ENCODE data around the gene PTGDR2. TPM values are rescaled to one million over a fixed set of nuclear protein-coding genes. Genes with fewer than 3 reads are reported as not detected.

Gene PTGDR2
- polyA plus RNA-seq, 3 donors: 0.08 to 0.25 (median 0.24) TPM

DNA sequence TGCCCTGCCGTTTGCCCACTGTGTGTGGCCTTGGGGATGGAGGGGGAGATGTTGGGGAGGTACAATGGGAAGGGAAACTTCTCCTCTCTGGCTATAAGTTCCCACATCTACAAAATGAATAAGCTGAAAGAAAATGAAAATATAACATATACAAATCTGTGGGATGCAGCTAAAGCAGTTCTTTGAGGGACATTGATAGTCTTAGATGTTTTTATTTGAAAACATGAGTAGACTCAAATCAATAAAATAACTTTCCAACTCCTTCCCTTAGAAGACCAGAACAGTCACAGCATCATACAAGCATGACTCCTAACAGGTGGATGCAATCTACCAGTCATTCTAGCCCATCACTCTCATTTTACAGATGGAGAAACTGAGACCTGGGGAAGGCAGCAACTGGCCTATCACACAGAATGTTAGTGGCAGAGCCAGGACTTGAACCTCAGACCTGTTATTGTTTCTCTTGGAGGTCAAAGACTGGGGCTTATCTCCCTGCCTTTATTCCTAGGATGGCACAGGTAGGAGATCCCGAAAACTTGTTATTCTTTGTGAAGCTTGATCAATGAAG, 39.1 kb downstream of the PTGDR2 start:
- no peak for DNase-seq (ENCODE audit: low read depth in 3 of 3, low spot score in 2 of 3)

DNA sequence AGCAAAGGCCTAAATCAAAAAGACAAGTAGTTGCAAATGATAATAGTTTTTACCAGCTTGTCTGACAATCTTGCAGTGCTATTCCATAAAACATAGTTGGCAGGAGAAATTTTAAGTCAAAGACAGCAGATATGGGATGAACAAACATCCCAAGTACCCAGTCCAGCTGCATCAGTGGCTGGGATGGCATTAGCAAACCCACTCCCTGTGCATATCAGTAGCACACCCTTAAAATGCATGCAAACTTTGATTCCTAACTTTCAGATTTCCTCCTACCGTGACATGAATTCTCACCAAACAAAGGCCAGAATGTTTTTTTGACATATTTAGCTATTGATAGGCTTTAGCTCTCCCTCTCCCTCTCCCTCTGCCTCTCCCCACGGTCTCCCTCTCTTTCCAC, 41.6 kb downstream of the PTGDR2 start:
- no peak for DNase-seq (ENCODE audit: low read depth in 3 of 3, low spot score in 2 of 3)

DNA sequence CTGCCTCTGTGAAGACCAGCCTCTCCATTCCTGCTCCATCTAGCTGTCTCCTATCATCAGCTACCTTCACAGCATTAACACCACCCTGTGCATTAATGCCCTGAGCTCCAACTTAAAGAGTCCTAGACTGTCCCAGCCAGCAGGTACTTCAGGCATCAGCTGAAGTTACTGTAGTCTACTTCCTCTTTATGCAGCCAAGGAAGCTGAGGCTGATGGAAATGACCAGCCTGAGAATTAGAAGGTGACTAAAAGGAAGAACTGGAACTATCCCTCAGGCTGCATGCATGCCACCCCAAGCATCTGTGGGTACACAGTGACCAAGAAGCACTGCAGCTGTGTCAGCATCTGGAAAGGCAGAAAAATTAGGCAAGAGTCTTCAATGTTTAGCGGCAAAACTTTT, 42.4 kb downstream of the PTGDR2 start:
- no peak for DNase-seq (ENCODE audit: low read depth in 3 of 3, low spot score in 2 of 3)

DNA sequence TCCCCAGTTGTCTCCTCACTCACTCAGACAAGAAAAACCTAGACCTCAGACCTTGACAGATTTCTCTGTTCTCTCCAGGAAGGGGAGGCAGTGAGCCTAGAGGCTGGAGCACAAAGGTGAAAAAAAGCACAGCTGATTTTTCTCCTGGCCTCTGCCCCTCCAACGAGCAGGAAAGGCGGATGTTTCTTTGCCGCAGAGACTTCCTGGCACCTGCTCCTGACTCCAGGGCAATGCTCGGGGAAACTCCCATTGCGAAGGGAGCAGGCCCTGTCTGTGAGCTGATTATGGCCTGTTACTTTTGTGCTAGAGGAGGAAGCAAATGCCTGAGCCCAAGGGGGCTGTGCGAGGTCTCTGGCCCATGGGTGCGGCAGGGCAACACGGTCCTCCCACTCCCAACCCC, 45.2 kb downstream of the PTGDR2 start:
- no peak for DNase-seq (ENCODE audit: low read depth in 3 of 3, low spot score in 2 of 3)

DNA sequence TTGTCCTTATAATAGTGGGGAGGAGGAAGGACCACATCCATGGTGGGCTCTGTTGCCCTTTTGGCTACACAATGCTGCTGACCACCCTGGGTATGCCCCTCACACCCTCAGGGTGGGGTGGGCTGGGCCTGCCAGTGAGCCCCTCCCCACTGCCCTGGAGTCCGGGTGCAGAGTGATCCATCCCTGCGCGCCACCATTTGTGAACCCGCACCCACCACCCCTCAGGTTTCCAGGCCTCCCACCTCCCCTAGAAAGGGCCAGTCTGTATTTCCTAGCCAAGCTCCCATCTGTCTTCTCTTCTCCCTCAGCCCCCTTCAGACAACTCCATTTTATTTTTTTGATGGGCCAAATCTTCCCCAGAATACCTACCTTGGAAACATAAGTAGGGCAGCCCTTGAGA, 45.6 kb downstream of the PTGDR2 start:
- DNase-seq (ENCODE audit: low read depth in 3 of 3, low spot score in 2 of 3): no peak

DNA sequence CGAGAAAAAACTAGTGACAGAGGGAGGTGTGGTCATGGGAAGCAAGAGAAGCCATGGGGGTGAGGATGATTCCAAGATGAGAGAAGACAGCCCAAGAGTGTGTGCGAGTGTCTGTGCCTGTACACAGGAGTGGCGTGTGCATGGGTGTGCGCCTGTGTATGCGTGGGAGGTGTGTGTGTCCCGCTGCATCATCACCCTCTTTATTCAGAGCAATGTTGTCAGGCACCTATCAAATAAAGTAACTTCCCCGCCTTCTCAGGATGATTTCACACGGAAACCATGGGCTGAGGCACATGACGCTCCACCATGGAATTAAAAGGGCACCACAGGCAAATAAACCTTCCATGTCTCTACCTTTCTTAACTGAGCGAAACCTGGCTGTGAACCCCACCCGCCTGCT, 46.1 kb downstream of the PTGDR2 start:
- no peak for DNase-seq (ENCODE audit: low read depth in 3 of 3, low spot score in 2 of 3)

DNA sequence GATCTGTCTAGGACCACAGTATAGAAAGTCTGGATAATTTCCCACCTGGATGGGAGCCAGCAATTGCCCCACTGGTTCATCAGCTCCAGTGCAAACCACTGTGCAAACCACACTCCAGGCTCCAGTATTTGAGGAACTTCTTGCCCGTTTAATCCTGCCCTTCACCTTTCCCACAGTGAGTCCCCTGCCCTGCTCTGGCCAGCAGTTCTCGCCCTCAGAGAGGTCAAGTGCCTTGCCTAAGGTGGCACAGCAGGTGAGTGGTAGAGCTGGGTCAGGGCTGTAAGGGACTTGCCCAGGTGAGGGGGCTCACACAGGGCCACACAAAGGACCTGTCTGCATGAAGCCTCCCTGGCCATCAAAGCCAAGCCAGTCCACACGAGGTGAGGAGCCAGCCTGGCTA, 46.5 kb downstream of the PTGDR2 start:
- DNase-seq (ENCODE audit: low read depth in 3 of 3, low spot score in 2 of 3): no peak

DNA sequence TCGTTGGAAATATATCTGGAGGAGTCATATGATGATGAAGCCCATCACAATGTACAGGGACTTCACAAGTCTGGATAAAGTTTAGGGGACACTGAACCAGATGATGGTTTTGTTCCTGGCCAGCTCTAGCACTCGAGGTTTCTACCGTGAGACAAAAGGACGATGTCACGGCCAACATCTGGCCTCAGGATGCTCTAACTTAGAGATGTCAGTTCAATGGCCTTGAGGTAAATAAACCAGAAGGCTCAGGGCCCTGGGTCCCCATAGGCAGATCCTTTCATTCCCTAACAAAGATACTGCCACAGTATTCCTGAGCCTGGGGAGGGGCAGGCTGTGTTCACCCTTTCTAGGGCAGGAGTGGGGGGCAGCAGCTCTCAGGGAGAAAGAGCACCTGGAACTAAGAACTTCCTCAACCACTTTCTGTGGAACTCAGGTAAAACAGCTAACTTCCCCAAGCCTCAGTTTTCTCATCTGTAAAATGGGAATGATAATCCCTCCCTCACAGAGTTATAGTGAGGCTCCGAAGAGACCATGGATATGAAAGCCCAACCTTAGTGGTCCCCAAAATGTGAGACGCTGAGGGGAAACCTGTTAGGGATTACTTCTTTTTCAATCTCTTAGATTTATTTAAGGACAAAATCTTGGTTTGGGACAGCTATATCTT, 52.3 kb downstream of the PTGDR2 start:
- no peak for DNase-seq (ENCODE audit: low read depth in 3 of 3, low spot score in 2 of 3)

DNA sequence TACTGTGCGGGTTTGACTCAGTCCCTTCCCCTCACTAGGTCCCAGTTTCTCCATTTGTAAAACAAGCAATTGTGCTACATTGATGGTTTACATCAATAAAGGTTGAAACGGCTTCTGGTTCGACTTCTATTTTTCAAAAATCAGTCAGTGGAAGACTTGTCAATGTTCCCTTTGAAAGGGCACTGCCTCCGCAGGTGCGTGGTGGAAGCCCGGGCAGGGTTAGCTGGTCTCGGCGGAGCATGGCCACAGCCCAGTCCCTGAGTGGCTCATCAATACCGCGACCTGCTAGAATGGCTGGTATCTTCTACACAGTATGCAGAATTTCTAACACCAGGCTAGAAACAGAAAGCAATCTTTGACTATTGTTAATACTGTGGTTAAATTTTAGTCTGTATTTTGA, 54.6 kb downstream of the PTGDR2 start:
- no peak for DNase-seq (ENCODE audit: low read depth in 3 of 3, low spot score in 2 of 3)

Other genes with a start within 250 kb of the PTGDR2 start
- gene MS4A8, start 156.3 kb downstream of the PTGDR2 start, polyA plus RNA-seq (ENCODE audit: insufficient read length in 3 of 3): not detected
- not detected for gene MS4A18, start 131.2 kb downstream of the PTGDR2 start, polyA plus RNA-seq (ENCODE audit: insufficient read length in 3 of 3)
- gene MS4A15, start 99.1 kb downstream of the PTGDR2 start, polyA plus RNA-seq (ENCODE audit: insufficient read length in 3 of 3): not detected
- gene MS4A10, start 70.6 kb downstream of the PTGDR2 start, polyA plus RNA-seq (ENCODE audit: insufficient read length in 3 of 3): under 1 TPM; 0.11 to 0.18 (median 0.13) TPM
- gene CCDC86, start 13.8 kb downstream of the PTGDR2 start, polyA plus RNA-seq (ENCODE audit: insufficient read length in 3 of 3): 10 to 100 TPM; 16.8 to 17.1 (median 16.9) TPM
- not detected for gene ZP1, start 11.6 kb upstream of the PTGDR2 start, polyA plus RNA-seq (ENCODE audit: insufficient read length in 3 of 3)
- gene PRPF19, start 50.6 kb upstream of the PTGDR2 start, polyA plus RNA-seq (ENCODE audit: insufficient read length in 3 of 3): 100 to 1,000 TPM; 132 to 140 (median 138) TPM
- 10 to 100 TPM; 86.2 to 91.3 (median 86.6) TPM for gene TMEM109, start 58.2 kb upstream of the PTGDR2 start, polyA plus RNA-seq (ENCODE audit: insufficient read length in 3 of 3)
- 10 to 100 TPM; 45.0 to 55.6 (median 46.9) TPM for gene TMEM132A, start 68.5 kb upstream of the PTGDR2 start, polyA plus RNA-seq (ENCODE audit: insufficient read length in 3 of 3)
- gene SLC15A3, start 96.2 kb upstream of the PTGDR2 start, polyA plus RNA-seq (ENCODE audit: insufficient read length in 3 of 3): 10 to 100 TPM; 15.7 to 19.1 (median 17.5) TPM
- 1 to 10 TPM in 2 of 3 donors, under 1 TPM in 1; 0.82 to 1.5 (median 1.1) TPM for gene CD6, start 115.7 kb upstream of the PTGDR2 start, polyA plus RNA-seq (ENCODE audit: insufficient read length in 3 of 3)
- under 1 TPM; 0.04 to 0.08 (median 0.08) TPM for gene CD5, start 246.5 kb upstream of the PTGDR2 start, polyA plus RNA-seq (ENCODE audit: insufficient read length in 3 of 3)

Data from right renal cortex interstitium (tissue), 3 donors.